Endodermal cell (in vitro differentiated cells): Measurements from ENCODE around the gene PI4KA. TPM values are rescaled to one million over a fixed set of nuclear protein-coding genes. Genes with fewer than 3 reads are reported as not detected.
A peak's percentile ranks its signal among the peaks of the same experiment; 100 is the strongest.

Experiments used
- DNase-seq: peaks from one replicate; pipeline ENCODE4 v3.0.0-alpha.2; 2017
- H3K27ac ChIP-seq: 2 replicates; pipeline ENCODE4 v1.5.1; 2013; ENCODE audit warnings: mild to moderate bottlenecking, low read depth, low read length, moderate library complexity
- H3K27me3 ChIP-seq: 2 replicates; pipeline ENCODE4 v1.6.1; 2013; ENCODE audit warnings: mild to moderate bottlenecking, low read length, moderate library complexity; ENCODE audit not compliant: insufficient read depth, control insufficient read depth, poor library complexity, severe bottlenecking
- H3K36me3 ChIP-seq: 2 replicates; pipeline ENCODE4 v1.7.0; 2013; ENCODE audit warnings: mild to moderate bottlenecking, low read length, moderate library complexity; ENCODE audit not compliant: control insufficient read depth, insufficient read depth
- H3K4me1 ChIP-seq: one replicate; pipeline ENCODE4 v1.7.0; 2013; ENCODE audit warnings: low read length; ENCODE audit not compliant: control insufficient read depth, insufficient read depth
- H3K4me3 ChIP-seq: 2 replicates; pipeline ENCODE4 v1.5.1; 2013; ENCODE audit warnings: mild to moderate bottlenecking, low read length, moderate library complexity
- H3K9ac ChIP-seq: 2 replicates; pipeline ENCODE4 v1.6.1; 2013; ENCODE audit warnings: mild to moderate bottlenecking, low read length, moderate library complexity; ENCODE audit not compliant: poor library complexity, severe bottlenecking; ENCODE audit errors: extremely low read depth
- H3K9me3 ChIP-seq: 2 replicates; pipeline ENCODE4 v1.6.1; 2013; ENCODE audit warnings: mild to moderate bottlenecking, low read length, moderate library complexity; ENCODE audit not compliant: control insufficient read depth
- H3K27ac Mint-ChIP-seq: 2 replicates; pipeline ENCODE4 v1.8.0; 2020; ENCODE audit warnings: mixed read lengths
- H3K27me3 Mint-ChIP-seq: 2 replicates; pipeline ENCODE4 v1.8.0; 2021; ENCODE audit warnings: mild to moderate bottlenecking, mixed read lengths; ENCODE audit not compliant: insufficient read depth
- H3K36me3 Mint-ChIP-seq: 2 replicates; pipeline ENCODE4 v1.8.0; 2020; ENCODE audit warnings: low read depth, mixed read lengths
- H3K4me1 Mint-ChIP-seq: 2 replicates; pipeline ENCODE4 v1.8.0; 2020; ENCODE audit warnings: mixed read lengths
- H3K4me3 Mint-ChIP-seq: 2 replicates; pipeline ENCODE4 v1.8.0; 2020; ENCODE audit warnings: mild to moderate bottlenecking, moderate library complexity, mixed read lengths
- H3K9me3 Mint-ChIP-seq: 2 replicates; pipeline ENCODE4 v1.8.0; 2020; ENCODE audit warnings: mild to moderate bottlenecking, mixed read lengths
- CTCF ChIP-seq: fragments of 200-600 bp; sonication (generic); conservative IDR thresholded peaks from 2 replicates; pipeline ENCODE4 v1.5.0; 2021; ENCODE audit warnings: antibody characterized with exemption, mild to moderate bottlenecking
- WGBS, 2 experiments: methylation state at CpG; one replicate each; pipeline versions ENCODE4 v1.1.5 to v1.1.7; 2013; ENCODE audit warnings: missing lambda C conversion rate in 2 of 2, mixed read lengths in 1 of 2; ENCODE audit not compliant: insufficient coverage in 1 of 2, insufficient read length in 1 of 2; 5-methylcytosine and 5-hydroxymethylcytosine counted together
- total RNA-seq, 2 donors: library from RNA; stranded (reverse); fragmentation: NEBNext Ultra II Directional in 1 of 2; extraction: Animal tissue kit (Norgen Biotek cat#: 25700) in 1 of 2; gene quantifications; 2 replicates in 1 of 2; 3 replicates in 1 of 2; pipeline ENCODE4 v1.2.1, GENCODE V29; 2021

The PI4KA gene
- total RNA-seq, 2 donors from 2014 or later = 49.0 to 62.0 TPM

GRCh38 chr22:20865331-20865730 lies 6.7 kb upstream of the PI4KA start:
- Histone ChIP-seq H3K9me3 (no peaks in the 10 kb centered on the region), H3K27ac (no peak overlapping the region), H3K4me1 (no peaks in the 10 kb centered on the region), H3K4me3 (no peak overlapping the region), H3K36me3 (peaks cover 14% of the 10 kb centered on the region), H3K27me3 (no peaks in the 10 kb centered on the region), H3K9ac (no peak overlapping the region)
- DNase-seq = no peak
- peaks cover 12% of the 10 kb centered on the region for H3K36me3 Mint-ChIP-seq
- no peak overlapping the region for H3K27ac Mint-ChIP-seq
- no peaks in the 10 kb centered on the region for H3K9me3 Mint-ChIP-seq
- H3K4me3 Mint-ChIP-seq = no peak overlapping the region
- H3K27me3 Mint-ChIP-seq = no peaks in the 10 kb centered on the region
- 88 to 100% methylated on average over 1 to 3 of the region's 3 CpGs for whole genome bisulfite sequencing, 2 experiments
- TF ChIP-seq CTCF = no peak
- no peaks in the 10 kb centered on the region for H3K4me1 Mint-ChIP-seq

GRCh38 chr22:20864186-20864908 lies 5.7 kb upstream of the PI4KA start:
- Mint-ChIP-seq H3K27ac (no peak overlapping the region), H3K27me3 (no peaks in the 10 kb centered on the region), H3K4me1 (peaks cover 6% of the 10 kb centered on the region), H3K9me3 (no peaks in the 10 kb centered on the region), H3K36me3 (peaks cover 12% of the 10 kb centered on the region), H3K4me3 (no peak overlapping the region)
- Histone ChIP-seq H3K36me3 (peaks cover 11% of the 10 kb centered on the region), H3K9ac (no peak overlapping the region), H3K27me3 (no peaks in the 10 kb centered on the region), H3K9me3 (no peaks in the 10 kb centered on the region), H3K27ac (no peak overlapping the region), H3K4me3 (no peak overlapping the region), H3K4me1 (no peaks in the 10 kb centered on the region)
- no peak for TF ChIP-seq CTCF
- no peak for DNase-seq
- 89 to 93% methylated on average over 6 to 12 of the region's 12 CpGs for WGBS, 2 experiments

- H3K4me3 Mint-ChIP-seq = no peak overlapping the region
- TF ChIP-seq CTCF = no peak
- H3K9me3 ChIP-seq = no peaks in the 10 kb centered on the region
- peaks cover 12% of the 10 kb centered on the region for H3K36me3 Mint-ChIP-seq
- no peaks in the 10 kb centered on the region for H3K27me3 ChIP-seq
- peak overlapping the region; percentile 17 for H3K27ac Mint-ChIP-seq
- H3K27me3 Mint-ChIP-seq = no peaks in the 10 kb centered on the region
- peaks cover 7% of the 10 kb centered on the region for H3K4me1 Mint-ChIP-seq
- peaks cover 11% of the 10 kb centered on the region for H3K36me3 ChIP-seq
- H3K27ac ChIP-seq = no peak overlapping the region
- WGBS, 2 experiments = 89% methylated on average over 4 of the region's 4 CpGs; no CpG with 5 or more reads in 1 of the 2 experiments
- H3K9me3 Mint-ChIP-seq = no peaks in the 10 kb centered on the region
- no peaks in the 10 kb centered on the region for H3K4me1 ChIP-seq
- H3K9ac ChIP-seq = no peak overlapping the region
- no peak for DNase-seq
- no peak overlapping the region for H3K4me3 ChIP-seq
Observed at GRCh38 chr22:20863366-20863765, 4.8 kb upstream of the PI4KA start.
